GM23338 (cell line): Measurements from ENCODE around the gene RIMS1. TPM values are rescaled to one million over a fixed set of nuclear protein-coding genes. Genes with fewer than 3 reads are reported as not detected.

Experiments used
- ATAC-seq: fragments of 200-7000 bp; cut with Tn5 transposase; 3 replicates; pipeline ENCODE4 v1.9.1; 2020
- DNase-seq: peaks from one replicate; pipeline ENCODE4 v3.0.0-alpha.2; 2015; ENCODE audit warnings: low spot score
- H2AFZ ChIP-seq: fragments of 200-600 bp; sonication (generic); 2 replicates; pipeline ENCODE4 v1.8.0; 2016; ENCODE audit warnings: antibody characterized with exemption, mild to moderate bottlenecking, moderate library complexity
- H3F3A ChIP-seq: fragments of 200-600 bp; sonication (generic); replicated peaks from 2 replicates; pipeline ENCODE4 v1.8.0; 2017; ENCODE audit warnings: antibody characterized with exemption, mixed run types, low read depth
- H3K27ac ChIP-seq: fragments of 200-600 bp; sonication (generic); 2 replicates; pipeline ENCODE4 v1.6.1; 2016; ENCODE audit warnings: low read depth
- H3K27me3 ChIP-seq: fragments of 200-600 bp; sonication (generic); 2 replicates; pipeline ENCODE4 v1.8.0; 2016; ENCODE audit warnings: mild to moderate bottlenecking, mixed run types, moderate library complexity; ENCODE audit not compliant: insufficient read depth
- H3K36me3 ChIP-seq: fragments of 200-600 bp; sonication (generic); 2 replicates; pipeline ENCODE4 v1.8.0; 2016; ENCODE audit warnings: mild to moderate bottlenecking; ENCODE audit not compliant: insufficient read depth
- H3K4me1 ChIP-seq: fragments of 200-600 bp; sonication (generic); 2 replicates; pipeline ENCODE4 v1.8.0; 2016; ENCODE audit warnings: mild to moderate bottlenecking, moderate library complexity; ENCODE audit not compliant: insufficient read depth
- H3K4me2 ChIP-seq: fragments of 200-600 bp; sonication (generic); 2 replicates; pipeline ENCODE4 v1.7.1; 2017; ENCODE audit warnings: mixed run types
- H3K4me3 ChIP-seq: fragments of 200-600 bp; sonication (generic); 2 replicates; pipeline ENCODE4 v1.6.1; 2016; ENCODE audit warnings: mixed run types
- H3K79me2 ChIP-seq: fragments of 200-600 bp; sonication (generic); replicated peaks from 2 replicates; pipeline ENCODE4 v1.8.0; 2017; ENCODE audit warnings: mild to moderate bottlenecking; ENCODE audit not compliant: insufficient read depth
- H3K9me2 ChIP-seq: fragments of 200-600 bp; sonication (generic); 2 replicates; pipeline ENCODE4 v1.8.0; 2017; ENCODE audit not compliant: insufficient read depth
- H4K20me1 ChIP-seq: fragments of 200-600 bp; sonication (generic); replicated peaks from 2 replicates; pipeline ENCODE4 v1.8.0; 2017; ENCODE audit warnings: mild to moderate bottlenecking; ENCODE audit not compliant: insufficient read depth
- H3K27ac Mint-ChIP-seq: 2 replicates; pipeline ENCODE4 v1.8.0; 2020; ENCODE audit warnings: inconsistent platforms, mild to moderate bottlenecking, moderate library complexity, mixed read lengths
- H3K27me3 Mint-ChIP-seq: 3 replicates; pipeline ENCODE4 v1.8.0; 2022; ENCODE audit warnings: low read depth, mild to moderate bottlenecking, moderate library complexity, mixed read lengths, inconsistent platforms; ENCODE audit not compliant: insufficient read depth, poor library complexity
- H3K36me3 Mint-ChIP-seq: 3 replicates; pipeline ENCODE4 v1.8.0; 2021; ENCODE audit warnings: low read depth, mild to moderate bottlenecking, inconsistent platforms, moderate library complexity, mixed read lengths
- H3K4me1 Mint-ChIP-seq: 3 replicates; pipeline ENCODE4 v1.8.0; 2020; ENCODE audit warnings: mild to moderate bottlenecking, inconsistent platforms, mixed read lengths
- H3K4me3 Mint-ChIP-seq: 3 replicates; pipeline ENCODE4 v1.8.0; 2021; ENCODE audit warnings: moderate library complexity, mild to moderate bottlenecking, inconsistent platforms, mixed read lengths
- H3K9me3 Mint-ChIP-seq: 3 replicates; pipeline ENCODE4 v1.8.0; 2020; ENCODE audit warnings: moderate library complexity, mild to moderate bottlenecking, inconsistent platforms, mixed read lengths
- CREB1 ChIP-seq: fragments of 250-450 bp; sonication (Bioruptor Pico); IDR thresholded peaks from 2 replicates; pipeline ENCODE4 v1.5.0; 2020; ENCODE audit warnings: low read depth, mild to moderate bottlenecking, moderate library complexity
- CTCF ChIP-seq, 2 experiments: fragments of 200-600 bp in 1 of 2; sonication (generic) in 1 of 2; conservative IDR thresholded peaks; 2 replicates each; pipeline versions ENCODE4 v1.5.1 to v1.6.1; 2016 to 2017; ENCODE audit warnings: antibody characterized with exemption in 2 of 2, low read depth in 2 of 2, mild to moderate bottlenecking in 2 of 2, moderate library complexity in 1 of 2
- ETS1 ChIP-seq: IDR thresholded peaks from 2 replicates; pipeline ENCODE4 v1.6.1; 2016; ENCODE audit warnings: antibody characterized with exemption
- JUNB ChIP-seq: IDR thresholded peaks from one replicate; pipeline ENCODE4 v1.6.1; 2016; ENCODE audit warnings: antibody characterized with exemption; ENCODE audit not compliant: unreplicated experiment
- POLR2AphosphoS5 ChIP-seq: IDR thresholded peaks from 2 replicates; pipeline ENCODE4 v1.6.1; 2016; ENCODE audit warnings: antibody characterized with exemption, low read depth
- REST ChIP-seq: IDR thresholded peaks from one replicate; pipeline ENCODE4 v1.6.1; 2018; ENCODE audit warnings: antibody characterized with exemption; ENCODE audit not compliant: unreplicated experiment
- ZNF114 ChIP-seq: fragments of 250-450 bp; sonication (Bioruptor Pico); IDR thresholded peaks from 2 replicates; pipeline ENCODE4 v1.5.0; 2020; ENCODE audit warnings: mild to moderate bottlenecking, moderate library complexity
- ZNF462 ChIP-seq: fragments of 250-450 bp; sonication (Bioruptor Pico); IDR thresholded peaks from 2 replicates; pipeline ENCODE4 v1.5.0; 2020; ENCODE audit warnings: mild to moderate bottlenecking, moderate library complexity
- polyA plus RNA-seq: library from polyadenylated mRNA; unstranded; fragments of >200 nt; fragmentation: Nextera tagmentation; extraction: Ambion mirVana; gene quantifications from 2 replicates; pipeline ENCODE4 v1.2.1, GENCODE V29; 2016
- total RNA-seq: library from RNA; depleted of rRNA; stranded (reverse); fragments of >200 nt; shearing (Covaris generic); gene quantifications from 2 replicates; pipeline ENCODE4 v1.2.3, GENCODE V29; 2014

Gene RIMS1
- total and polyA plus RNA-seq, 2 experiments from 2014 or later, result 0.89 to 4.0 TPM

- H3K27me3 ChIP-seq, result no peaks in the 10 kb centered on the region
- no peaks in the 10 kb centered on the region for H3K9me2 ChIP-seq
- Mint-ChIP-seq H3K27me3 (peaks cover 2% of the 10 kb centered on the region), H3K4me3 (no peak overlapping the region), H3K9me3 (no peaks in the 10 kb centered on the region), H3K36me3 (no peaks in the 10 kb centered on the region), H3K4me1 (peaks cover 19% of the 10 kb centered on the region), H3K27ac (no peak overlapping the region)
- H4K20me1 ChIP-seq, result no peaks in the 10 kb centered on the region
- H3K4me1 ChIP-seq, result peaks cover 23% of the 10 kb centered on the region
- TF ChIP-seq REST, result no peak
- TF ChIP-seq CREB1 (CRISPR knock-in tag), result no peak
- TF ChIP-seq ETS1, result no peak
- no peak for TF ChIP-seq JUNB
- TF ChIP-seq POLR2AphosphoS5, result no peak
- TF ChIP-seq CTCF (conservative IDR thresholded peaks at IDR 0.05; ENCODE audit: low read depth in 2 of 2), result no peak
- no peak for TF ChIP-seq ZNF462
- TF ChIP-seq ZNF114 (CRISPR knock-in tag), result no peak
- H2AFZ ChIP-seq, result no peak overlapping the region
- no peaks in the 10 kb centered on the region for H3K79me2 ChIP-seq
- H3K4me2 ChIP-seq, result no peak overlapping the region
- H3K4me3 ChIP-seq, result no peak overlapping the region
- DNase-seq, result no peak
- ATAC-seq, result no peak
- no peaks in the 10 kb centered on the region for H3F3A ChIP-seq
- no peak overlapping the region for H3K27ac ChIP-seq
- H3K36me3 ChIP-seq, result no peaks in the 10 kb centered on the region
Measured at GRCh38 chr6:72248621-72249020, 362.3 kb downstream of the RIMS1 start.
